GM12892 (cell line): ENCODE data around the gene PRKD1.
"Not testable (repeated sequence)": the region's sequence is repeated elsewhere in the genome, so short reads cannot be mapped to it uniquely, and the experiment has no call there.

Experiments
- DNase-seq: peaks from one replicate; pipeline ENCODE4 v3.0.0; 2011; ENCODE audit not compliant: insufficient read length
- FAIRE-seq: peaks from 2 replicates; lab custom pipeline; 2011; peaks lifted over from hg19 to GRCh38; lab: Jason Lieb, UNC
- POLR2A ChIP-seq: IDR thresholded peaks from 2 replicates; pipeline ENCODE4 v1.6.1; 2011; ENCODE audit warnings: low read depth, low read length, control low read depth
- POLR2AphosphoS5 ChIP-seq: IDR thresholded peaks from 2 replicates; pipeline ENCODE4 v1.6.1; 2011; ENCODE audit warnings: low read depth, low read length, control low read depth
- TAF1 ChIP-seq: IDR thresholded peaks from 2 replicates; pipeline ENCODE4 v1.6.1; 2011; ENCODE audit warnings: low read depth, mild to moderate bottlenecking, control low read depth, low read length, borderline replicate concordance

Gene PRKD1

GRCh38 chr14:29749829-29750228 lies 177.8 kb downstream of the PRKD1 start:
- TF ChIP-seq TAF1 (no peak), POLR2AphosphoS5 (no peak), POLR2A (no peak)
- no peak for FAIRE-seq
- no peak for DNase-seq

DNA sequence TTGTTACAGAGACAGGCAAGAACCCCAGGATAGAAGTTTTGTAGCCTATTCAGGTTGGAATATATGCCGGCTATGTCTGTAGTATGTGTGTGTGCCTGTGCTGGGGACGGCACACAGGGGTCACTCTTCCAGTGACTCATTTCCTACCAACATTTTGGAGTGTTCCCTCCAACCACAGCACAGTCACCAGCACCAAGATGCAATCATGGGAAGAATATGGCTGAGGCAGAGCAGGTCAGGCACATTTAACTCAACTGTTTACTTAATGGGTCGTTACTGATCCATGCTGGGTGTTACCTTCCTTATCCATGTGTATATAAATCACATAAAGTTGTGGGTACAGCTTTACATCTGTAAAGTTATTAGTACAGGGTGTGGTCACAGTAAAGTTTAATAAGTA lies 178.3 kb downstream of the PRKD1 start:
- no peak for DNase-seq

DNA sequence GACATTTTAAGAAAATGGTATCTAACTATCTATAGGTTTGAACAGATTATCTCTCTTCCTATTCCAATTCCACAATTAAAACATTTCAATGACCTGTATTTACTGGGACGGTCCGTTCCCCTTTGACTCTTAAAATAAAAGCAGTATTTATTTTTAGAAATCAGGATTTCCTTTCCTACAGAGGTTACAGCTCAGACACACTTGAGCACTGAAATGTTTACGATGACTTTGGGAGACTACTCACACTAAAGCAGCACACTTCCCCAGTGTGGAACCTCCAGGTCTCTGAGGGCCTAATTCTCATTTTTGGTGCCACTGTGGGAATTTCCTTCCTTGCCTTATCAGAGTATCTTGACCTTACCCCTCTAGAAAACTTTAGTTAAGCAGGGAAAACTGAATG lies 181.8 kb downstream of the PRKD1 start:
- no peak for DNase-seq
- no peak for FAIRE-seq
- no peak for TF ChIP-seq POLR2AphosphoS5
- TF ChIP-seq POLR2A, result no peak
- TF ChIP-seq TAF1, result no peak

More for the DNA sequence above, 178.3 kb downstream of the PRKD1 start:
- TF ChIP-seq POLR2A (no peak), TAF1 (no peak), POLR2AphosphoS5 (no peak)
- FAIRE-seq, result no peak

DNA sequence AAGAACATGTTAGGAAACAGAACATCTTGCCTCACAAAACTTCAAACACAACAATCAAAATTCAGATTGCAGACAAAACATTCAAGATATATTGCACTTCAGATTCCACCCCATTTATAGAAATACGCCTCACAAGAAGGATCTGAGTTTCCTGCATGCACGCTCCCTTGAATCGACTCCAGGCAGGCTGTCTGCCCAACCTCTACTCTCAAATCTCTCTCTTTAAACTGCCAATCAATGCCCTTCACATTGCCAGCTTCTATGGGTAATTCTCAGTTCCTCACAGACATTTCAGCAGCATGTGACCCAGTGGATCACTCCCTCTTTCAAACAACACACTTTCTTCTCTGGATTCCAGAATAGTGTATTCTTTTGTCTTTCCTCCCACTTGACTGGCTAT lies 184.1 kb downstream of the PRKD1 start:
- no peak for TF ChIP-seq POLR2A
- no peak for FAIRE-seq
- no peak for DNase-seq

GRCh38 chr14:29741909-29742401 lies 185.7 kb downstream of the PRKD1 start:
- DNase-seq (no peak), FAIRE-seq (no peak)
- no peak for TF ChIP-seq POLR2AphosphoS5
- no peak for TF ChIP-seq TAF1
- TF ChIP-seq POLR2A, result no peak

GRCh38 chr14:29740491-29740890 lies 187.2 kb downstream of the PRKD1 start:
- DNase-seq, result no peak
- TF ChIP-seq POLR2AphosphoS5 (no peak), POLR2A (no peak), TAF1 (no peak)
- FAIRE-seq, result no peak

DNA sequence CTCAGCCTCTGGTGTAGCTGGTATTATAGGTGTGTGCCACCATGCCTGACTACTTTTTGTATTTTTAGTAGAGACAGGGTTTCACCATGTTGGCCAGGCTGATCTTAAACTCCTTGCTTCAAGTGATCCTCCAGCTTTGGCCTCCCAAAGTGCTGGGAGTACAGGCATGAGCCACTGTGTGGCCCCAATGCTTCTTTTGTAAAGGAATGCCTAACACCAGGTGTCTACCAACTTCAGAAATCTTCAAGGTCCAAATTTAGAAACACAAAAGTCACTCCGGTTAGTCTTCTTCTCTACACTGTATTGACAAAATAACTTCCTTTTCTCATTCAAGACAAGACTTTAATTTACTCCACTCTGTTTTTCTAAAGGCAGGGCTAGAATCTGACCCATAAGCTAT lies 188.7 kb downstream of the PRKD1 start:
- no peak for FAIRE-seq
- TF ChIP-seq TAF1, result no peak
- TF ChIP-seq POLR2A, result no peak
- no peak for TF ChIP-seq POLR2AphosphoS5

DNA sequence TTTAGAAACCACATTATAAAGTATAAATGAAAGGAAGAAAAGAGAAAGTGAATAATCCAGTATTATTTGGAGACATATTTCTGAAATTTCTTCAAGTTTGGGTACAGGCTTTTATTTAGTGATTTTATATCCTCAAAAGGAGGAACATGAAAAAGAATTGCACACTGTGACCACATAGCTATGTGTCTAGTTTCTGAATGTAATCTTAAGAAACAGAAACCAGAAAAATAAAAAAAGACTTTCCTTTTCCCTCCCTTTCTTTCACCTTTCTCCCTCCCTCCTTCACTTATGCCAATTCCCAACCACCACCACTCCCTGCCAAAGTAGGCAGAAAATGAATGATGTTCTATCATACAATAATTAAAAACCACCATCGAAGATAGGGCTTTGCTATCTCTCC lies 189.6 kb downstream of the PRKD1 start:
- FAIRE-seq (no peak), DNase-seq (no peak)
- TF ChIP-seq POLR2A (no peak), POLR2AphosphoS5 (no peak), TAF1 (no peak)

More for the DNA sequence above, 188.7 kb downstream of the PRKD1 start:
- no peak for DNase-seq

- no peak for TF ChIP-seq POLR2AphosphoS5
- TF ChIP-seq POLR2A, result no peak
- no peak for TF ChIP-seq TAF1
- FAIRE-seq (no peak), DNase-seq (no peak)
These were observed 192.2 kb downstream of the PRKD1 start for GRCh38 chr14:29735459-29735858.

GRCh38 chr14:29734732-29735131 lies 192.9 kb downstream of the PRKD1 start:
- FAIRE-seq (no peak), DNase-seq (no peak)

DNA sequence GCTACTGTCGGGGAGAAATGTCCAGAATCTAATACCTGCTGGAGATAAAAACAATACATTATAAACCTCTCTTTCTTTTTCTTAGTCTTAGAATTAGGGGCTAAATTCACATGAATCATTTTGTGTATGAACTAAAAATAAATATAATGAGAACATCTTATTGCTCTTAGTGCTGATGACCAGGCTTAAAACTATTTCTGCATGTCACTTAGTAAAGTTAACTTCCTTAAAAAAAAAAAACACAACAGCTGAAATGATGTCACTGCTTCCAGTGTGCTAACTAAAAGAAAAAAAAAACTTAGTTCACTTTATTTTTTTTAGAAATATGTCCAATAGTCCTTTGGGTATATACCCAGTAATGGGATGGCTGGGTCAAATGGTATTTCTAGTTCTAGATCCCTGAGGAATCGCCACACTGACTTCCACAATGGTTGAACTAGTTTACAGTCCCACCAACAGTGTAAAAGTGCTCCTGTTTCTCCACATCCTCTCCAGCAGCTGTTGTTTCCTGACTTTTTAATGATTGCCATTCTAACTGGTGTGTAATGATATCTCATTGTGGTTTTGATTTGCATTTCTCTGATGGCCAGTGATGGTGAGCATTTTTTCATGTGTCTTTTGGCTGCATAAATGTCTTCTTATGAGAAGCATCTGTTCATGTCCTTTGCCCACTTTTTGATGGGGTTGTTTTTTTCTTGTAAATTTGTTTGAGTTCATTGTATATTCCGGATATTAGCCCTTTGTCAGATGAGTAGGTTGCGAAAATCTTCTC lies 200.9 kb downstream of the PRKD1 start:
- DNase-seq, FAIRE-seq: not testable (repeated sequence)

More at GRCh38 chr14:29734732-29735131, 192.9 kb downstream of the PRKD1 start:
- TF ChIP-seq POLR2A (no peak), POLR2AphosphoS5 (no peak), TAF1 (no peak)

DNA sequence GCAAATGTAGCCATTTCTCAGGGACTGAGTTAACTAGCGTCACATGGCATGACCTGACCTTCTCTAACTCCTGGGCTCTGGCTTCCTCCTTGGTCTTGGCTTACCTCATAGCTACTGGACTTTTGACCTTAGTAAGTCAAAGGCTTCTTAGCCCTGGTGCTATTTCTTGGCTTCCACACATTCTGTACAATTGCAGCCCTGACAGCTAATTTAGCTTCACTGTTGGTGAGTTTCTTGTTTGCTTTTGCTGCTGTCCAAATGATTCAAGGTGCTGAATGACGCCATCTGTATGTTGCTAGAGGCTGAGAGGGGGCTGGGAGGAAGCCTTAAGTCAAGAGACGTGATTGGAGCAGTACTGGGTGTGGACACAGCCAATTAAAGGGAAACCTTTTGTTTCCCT lies 202.7 kb downstream of the PRKD1 start:
- DNase-seq (no peak), FAIRE-seq (no peak)
- no peak for TF ChIP-seq TAF1
- TF ChIP-seq POLR2A, result no peak
- TF ChIP-seq POLR2AphosphoS5, result no peak

DNA sequence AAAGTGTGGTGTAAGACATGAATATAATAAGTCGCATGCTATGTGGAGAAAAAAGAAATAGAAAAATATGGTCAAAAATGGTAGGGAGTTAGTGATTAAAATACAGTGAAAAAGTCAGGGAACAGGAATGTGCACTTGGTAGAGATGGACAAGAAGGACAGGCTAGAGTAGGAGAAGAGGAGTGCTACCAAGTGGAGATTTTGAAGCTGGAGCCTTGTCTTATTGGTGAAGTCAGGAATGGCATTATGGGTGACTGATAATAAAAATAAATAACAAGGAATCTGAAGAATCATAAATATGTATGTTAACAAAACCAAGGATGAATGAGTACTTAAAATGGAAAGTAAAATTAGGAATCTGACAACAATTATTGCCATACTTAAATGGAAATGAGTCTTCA lies 204.8 kb downstream of the PRKD1 start:
- FAIRE-seq, result no peak
- no peak for DNase-seq
- TF ChIP-seq POLR2A (no peak), TAF1 (no peak), POLR2AphosphoS5 (no peak)
